SK-N-SH (cell line): ENCODE data around the gene MB. TPM values are rescaled to one million over a fixed set of nuclear protein-coding genes. Genes with fewer than 3 reads are reported as not detected.

Experiments
- CTCF ChIA-PET: fragments of 300-600, 350-600 bp; formaldehyde crosslinking; extraction: SDS; loops from one replicate; lab custom pipeline; 2021; lab: Yijun Ruan, JAX
- POLR2A ChIA-PET: fragments of 350-600 bp; sonication (Branson Sonifier 250); formaldehyde crosslinking; extraction: SDS; loops from one replicate; lab custom pipeline; 2020; ENCODE audit warnings: antibody characterized with exemption, inconsistent platforms; lab: Yijun Ruan, JAX
- DNase-seq: peaks from one replicate; pipeline ENCODE4 v3.0.0; 2012
- H2AFZ ChIP-seq: fragments of 200-600 bp; sonication (generic); 2 replicates; pipeline ENCODE4 v1.8.1; 2016; ENCODE audit warnings: antibody characterized with exemption, mild to moderate bottlenecking, low read depth
- H3F3A ChIP-seq: fragments of 200-600 bp; sonication (generic); replicated peaks from 2 replicates; pipeline ENCODE3; 2016; ENCODE audit warnings: antibody characterized with exemption, mild to moderate bottlenecking; ENCODE audit not compliant: insufficient read depth
- H3K27ac ChIP-seq, 2 experiments: fragments of 200-500 bp in 1 of 2; fragments of 200-600 bp in 1 of 2; sonication (Bioruptor generic) in 1 of 2; sonication (generic), shearing (Covaris generic) in 1 of 2; 2 replicates each; pipeline versions ENCODE4 v1.5.1 to v1.6.1; 2014 to 2016; ENCODE audit warnings: low read depth in 2 of 2, inconsistent platforms in 1 of 2, low read length in 1 of 2, mild to moderate bottlenecking in 1 of 2, mixed read lengths in 1 of 2
- H3K27me3 ChIP-seq: fragments of 200-600 bp; sonication (generic), shearing (Covaris generic); 2 replicates; pipeline ENCODE4 v1.6.1; 2016; ENCODE audit warnings: mixed run types; ENCODE audit not compliant: insufficient read depth
- H3K36me3 ChIP-seq, 2 experiments: fragments of 200-500 bp in 1 of 2; fragments of 200-600 bp in 1 of 2; sonication (Bioruptor generic) in 1 of 2; sonication (generic) in 1 of 2; replicated peaks in 1 of 2; 2 replicates each; pipeline versions ENCODE3 to v1.5.1; 2014 to 2016; ENCODE audit warnings: low read length in 1 of 2, mild to moderate bottlenecking in 1 of 2; ENCODE audit not compliant: insufficient read depth in 2 of 2, control insufficient read depth in 1 of 2
- H3K4me1 ChIP-seq, 2 experiments: fragments of 200-500 bp in 1 of 2; fragments of 200-600 bp in 1 of 2; sonication (Bioruptor generic) in 1 of 2; sonication (generic), shearing (Covaris generic) in 1 of 2; 2 replicates each; pipeline versions ENCODE4 v1.5.1 to v1.6.1; 2014 to 2016; ENCODE audit warnings: low read depth in 1 of 2, low read length in 1 of 2, mixed run types in 1 of 2; ENCODE audit not compliant: insufficient read depth in 2 of 2, control insufficient read depth in 1 of 2
- H3K4me2 ChIP-seq: fragments of 200-600 bp; sonication (generic), shearing (Covaris generic); 2 replicates; pipeline ENCODE4 v1.6.1; 2017; ENCODE audit warnings: mixed run types
- H3K4me3 ChIP-seq, 2 experiments: fragments of 200-500 bp in 1 of 2; fragments of 200-600 bp in 1 of 2; sonication (Bioruptor generic) in 1 of 2; sonication (generic), shearing (Covaris generic) in 1 of 2; 2 replicates each; pipeline versions ENCODE4 v1.5.1 to v1.8.1; 2014 to 2016; ENCODE audit warnings: low read depth in 2 of 2, inconsistent platforms in 1 of 2, low read length in 1 of 2, mild to moderate bottlenecking in 1 of 2, mixed read lengths in 1 of 2, moderate library complexity in 1 of 2
- H3K79me2 ChIP-seq: fragments of 200-600 bp; sonication (generic); 2 replicates; pipeline ENCODE4 v1.8.1; 2017; ENCODE audit warnings: mild to moderate bottlenecking; ENCODE audit not compliant: insufficient read depth
- H3K9ac ChIP-seq: fragments of 200-600 bp; sonication (generic); 2 replicates; pipeline ENCODE4 v1.6.1; 2017; ENCODE audit warnings: mixed run types
- H3K9me2 ChIP-seq: fragments of 200-600 bp; sonication (generic); 2 replicates; pipeline ENCODE4 v1.6.1; 2017; ENCODE audit warnings: mixed run types
- H3K9me3 ChIP-seq: fragments of 200-600 bp; sonication (generic); 2 replicates; pipeline ENCODE4 v1.6.1; 2017; ENCODE audit warnings: mixed run types, mild to moderate bottlenecking, moderate library complexity
- H4K20me1 ChIP-seq: fragments of 200-600 bp; sonication (generic); 2 replicates; pipeline ENCODE4 v1.6.1; 2017; ENCODE audit warnings: mild to moderate bottlenecking, mixed run types; ENCODE audit not compliant: insufficient read depth
- JUND ChIP-seq: IDR thresholded peaks from 2 replicates; pipeline ENCODE4 v1.4.0; 2012
- MAX ChIP-seq: IDR thresholded peaks from 2 replicates; pipeline ENCODE4 v1.4.0; 2012; ENCODE audit warnings: low read depth
- NFIC ChIP-seq: IDR thresholded peaks from 2 replicates; pipeline ENCODE4 v1.4.0; 2012; ENCODE audit warnings: borderline replicate concordance
- NRF1 ChIP-seq: IDR thresholded peaks from 2 replicates; pipeline ENCODE4 v1.6.1; 2012; ENCODE audit warnings: low read depth, mild to moderate bottlenecking, low read length
- PBX3 ChIP-seq: IDR thresholded peaks from 2 replicates; pipeline ENCODE4; 2012
- RFX5 ChIP-seq: IDR thresholded peaks from 2 replicates; pipeline ENCODE4 v1.6.1; 2012; ENCODE audit warnings: mild to moderate bottlenecking, improper control_type of control experiment, low read length
- SIN3A ChIP-seq: IDR thresholded peaks from 2 replicates; pipeline ENCODE4 v1.6.1; 2012; ENCODE audit warnings: low read depth, mild to moderate bottlenecking, low read length, moderate library complexity, borderline replicate concordance
- TAF1 ChIP-seq: IDR thresholded peaks from 2 replicates; pipeline ENCODE4 v1.6.1; 2012; ENCODE audit warnings: low read depth, mild to moderate bottlenecking, low read length, moderate library complexity, borderline replicate concordance
- TCF12 ChIP-seq: IDR thresholded peaks from 2 replicates; pipeline ENCODE4 v1.4.0; 2012
- YY1 ChIP-seq: IDR thresholded peaks from 2 replicates; pipeline ENCODE4 v1.4.0; 2012; ENCODE audit warnings: low read depth, mild to moderate bottlenecking
- WGBS: methylation state at CpG from one replicate; pipeline ENCODE4 v1.1.6; 2017; ENCODE audit warnings: low lambda C conversion rate; 5-methylcytosine and 5-hydroxymethylcytosine counted together
- polyA plus RNA-seq, 3 experiments: library from polyadenylated mRNA; depleted of rRNA; stranded (reverse); fragments of >200 nt; gene quantifications; 2 replicates each; pipeline ENCODE4 v1.2.3, GENCODE V29; 2012
- TF ChIP-seq, protein P1 (sequence below): fragments of 150-350 bp; IDR thresholded peaks from 2 replicates; pipeline ENCODE4 v1.6.1; 2017; ENCODE audit warnings: antibody characterized with exemption, low read length, low read depth, borderline replicate concordance

The MB gene
- polyA plus RNA-seq, 1 of the 3 experiments (the other 2 are of a cell fraction): 0.95 TPM

DNA sequence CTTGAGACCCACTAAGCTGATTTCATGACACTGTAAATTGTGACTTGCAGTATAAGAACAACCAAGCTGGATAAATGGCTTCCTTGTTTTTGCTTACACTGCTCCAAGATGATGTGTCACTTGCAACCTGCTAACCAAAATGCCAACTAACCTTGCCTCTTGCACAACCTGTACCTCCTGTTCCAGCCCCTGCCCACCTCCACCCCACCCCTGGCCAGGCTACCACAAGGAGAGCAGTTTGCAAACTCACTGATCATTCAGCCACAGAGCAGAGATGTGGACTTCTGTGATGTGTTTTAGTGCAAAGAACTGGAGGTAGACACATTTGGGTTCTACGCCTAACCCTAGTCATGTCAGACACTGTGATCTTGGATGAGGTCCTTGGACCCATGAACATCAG is 26.9 kb upstream of the MB start:
- Histone ChIP-seq H3K79me2 (no peaks in the 10 kb centered on the region), H3K4me2 (no peak overlapping the region), H3K9ac (no peak overlapping the region), H3F3A (no peaks in the 10 kb centered on the region), H3K4me1 (peaks cover 16 to 20% of the 10 kb centered on the region in 2 experiments; a peak in 3 of 4 replicates), H2AFZ (no peak overlapping the region), H3K9me3 (no peaks in the 10 kb centered on the region), H4K20me1 (no peaks in the 10 kb centered on the region), H3K27me3 (no peaks in the 10 kb centered on the region), H3K36me3 (no peaks in the 10 kb centered on the region), H3K27ac (no peak overlapping the region), H3K9me2 (no peaks in the 10 kb centered on the region), H3K4me3 (no peak overlapping the region)
- TF ChIP-seq TAF1 (no peak), JUND (no peak), TCF12 (no peak), YY1 (no peak), MAX (no peak), NFIC (no peak), SIN3A (no peak), NRF1 (no peak), PBX3 (no peak)
- TF ChIP-seq, protein P1, sequence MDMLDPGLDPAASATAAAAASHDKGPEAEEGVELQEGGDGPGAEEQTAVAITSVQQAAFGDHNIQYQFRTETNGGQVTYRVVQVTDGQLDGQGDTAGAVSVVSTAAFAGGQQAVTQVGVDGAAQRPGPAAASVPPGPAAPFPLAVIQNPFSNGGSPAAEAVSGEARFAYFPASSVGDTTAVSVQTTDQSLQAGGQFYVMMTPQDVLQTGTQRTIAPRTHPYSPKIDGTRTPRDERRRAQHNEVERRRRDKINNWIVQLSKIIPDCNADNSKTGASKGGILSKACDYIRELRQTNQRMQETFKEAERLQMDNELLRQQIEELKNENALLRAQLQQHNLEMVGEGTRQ: no peak
- no peak for DNase-seq
- ChIA-PET POLR2A (no interaction called here), CTCF (no interaction called here)
- WGBS: 100% methylated on average over 1 of the region's 1 CpG

GRCh38 chr22:35642305-35642741 is 25.2 kb upstream of the MB start:
- no peak overlapping the region for H2AFZ ChIP-seq
- ChIA-PET POLR2A (no interaction called here), CTCF (no interaction called here)
- 96% methylated on average over 2 of the region's 2 CpGs for WGBS
- no peak for TF ChIP-seq RFX5
- no peak overlapping the region for H3K9ac ChIP-seq
- H3K27me3 ChIP-seq: no peaks in the 10 kb centered on the region
- no peak for DNase-seq
- H3K4me2 ChIP-seq: no peak overlapping the region
- peaks cover 13 to 31% of the 10 kb centered on the region in 2 experiments; a peak in 3 of 4 replicates for H3K4me1 ChIP-seq
- no peak overlapping the region for H3K27ac ChIP-seq
- no peak overlapping the region for H3K4me3 ChIP-seq
- H3K36me3 ChIP-seq: no peaks in the 10 kb centered on the region
- H3K9me2 ChIP-seq: no peaks in the 10 kb centered on the region
- H3K9me3 ChIP-seq: no peaks in the 10 kb centered on the region
- no peaks in the 10 kb centered on the region for H3K79me2 ChIP-seq
- H3F3A ChIP-seq: no peaks in the 10 kb centered on the region
- H4K20me1 ChIP-seq: no peaks in the 10 kb centered on the region
